ENCODE measurements around the gene TMEM178B. TPM values are rescaled to one million over a fixed set of nuclear protein-coding genes. Genes with fewer than 3 reads are reported as not detected.

The TMEM178B gene
- total RNA-seq, 2 experiments from 2014 or later = not detected

DNA sequence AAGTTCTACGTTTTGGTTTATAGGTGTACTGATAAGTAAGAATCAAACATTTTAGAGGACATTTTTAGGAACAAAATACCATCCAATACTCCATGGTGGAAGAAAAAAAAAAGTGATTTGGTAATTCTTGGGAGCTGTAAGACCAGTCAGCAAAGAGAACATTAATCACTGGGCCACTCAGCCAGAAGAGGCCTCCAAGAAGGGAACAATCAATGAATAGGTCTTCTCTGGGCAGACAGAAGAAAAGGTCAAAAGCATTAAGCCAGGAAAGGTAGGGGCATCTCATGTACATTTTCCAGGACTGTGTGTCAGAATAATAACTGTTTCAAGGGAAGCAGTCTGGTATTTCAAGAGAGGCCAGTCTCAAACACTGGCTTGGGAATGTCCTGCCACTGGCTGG, 286.9 kb downstream of the TMEM178B start:
- no peaks in the 10 kb centered on the region for H3K9me3 ChIP-seq (ENCODE audit: control insufficient read depth in 1 of 2, insufficient read depth in 1 of 2, low read length in 2 of 2)
- intact Hi-C loops (cut with DNase I, micrococcal nuclease) = no loop called here
- TF ChIP-seq, protein P1, sequence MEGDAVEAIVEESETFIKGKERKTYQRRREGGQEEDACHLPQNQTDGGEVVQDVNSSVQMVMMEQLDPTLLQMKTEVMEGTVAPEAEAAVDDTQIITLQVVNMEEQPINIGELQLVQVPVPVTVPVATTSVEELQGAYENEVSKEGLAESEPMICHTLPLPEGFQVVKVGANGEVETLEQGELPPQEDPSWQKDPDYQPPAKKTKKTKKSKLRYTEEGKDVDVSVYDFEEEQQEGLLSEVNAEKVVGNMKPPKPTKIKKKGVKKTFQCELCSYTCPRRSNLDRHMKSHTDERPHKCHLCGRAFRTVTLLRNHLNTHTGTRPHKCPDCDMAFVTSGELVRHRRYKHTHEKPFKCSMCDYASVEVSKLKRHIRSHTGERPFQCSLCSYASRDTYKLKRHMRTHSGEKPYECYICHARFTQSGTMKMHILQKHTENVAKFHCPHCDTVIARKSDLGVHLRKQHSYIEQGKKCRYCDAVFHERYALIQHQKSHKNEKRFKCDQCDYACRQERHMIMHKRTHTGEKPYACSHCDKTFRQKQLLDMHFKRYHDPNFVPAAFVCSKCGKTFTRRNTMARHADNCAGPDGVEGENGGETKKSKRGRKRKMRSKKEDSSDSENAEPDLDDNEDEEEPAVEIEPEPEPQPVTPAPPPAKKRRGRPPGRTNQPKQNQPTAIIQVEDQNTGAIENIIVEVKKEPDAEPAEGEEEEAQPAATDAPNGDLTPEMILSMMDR (IDR thresholded peaks at IDR 0.05) = no peak
- no peak overlapping the region for H3K4me3 ChIP-seq (ENCODE audit: low read length)
- Mint-ChIP-seq H3K4me1 (ENCODE audit: low read depth) (no peaks in the 10 kb centered on the region), H3K27me3 (peaks cover 18% of the 10 kb centered on the region), H3K27ac (no peak overlapping the region), H3K9me3 (no peaks in the 10 kb centered on the region), H3K36me3 (ENCODE audit: low read depth) (no peaks in the 10 kb centered on the region), H3K4me3 (no peak overlapping the region)
- no peaks in the 10 kb centered on the region for H3K27me3 ChIP-seq (ENCODE audit: control insufficient read depth in 1 of 2, insufficient read depth in 2 of 2, low read length in 2 of 2)
- no peak for DNase-seq
- no peaks in the 10 kb centered on the region for H3K36me3 ChIP-seq (ENCODE audit: insufficient read depth, low read length)
- no peak overlapping the region for H3K27ac ChIP-seq (ENCODE audit: low read depth in 1 of 2, low read length in 2 of 2)
- ATAC-seq (ENCODE audit: poor library complexity) = no peak
- ChIA-PET POLR2A (no interaction called here), CTCF (no interaction called here)
- H3K4me1 ChIP-seq (ENCODE audit: insufficient read depth, low read length) = no peaks in the 10 kb centered on the region

DNA sequence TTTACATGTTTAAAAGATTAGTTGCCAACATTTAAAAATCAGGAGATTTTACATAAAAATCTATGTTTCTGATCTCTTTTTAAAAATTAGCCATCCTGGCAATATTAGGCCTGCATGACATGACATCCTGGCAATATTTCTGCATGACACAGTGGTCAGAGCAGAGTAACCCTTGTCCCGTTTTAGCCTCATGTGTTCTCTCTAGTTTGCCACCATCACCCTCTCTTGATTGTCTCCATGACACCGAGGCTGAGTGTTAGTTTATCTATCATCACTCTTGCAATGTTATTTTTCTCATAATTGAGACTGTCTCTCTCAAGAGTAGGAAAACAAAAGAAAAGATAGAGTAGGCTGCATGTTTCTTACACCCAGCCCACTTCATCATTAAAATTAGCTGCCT, 287.6 kb downstream of the TMEM178B start:
- Histone ChIP-seq H3K27ac (ENCODE audit: low read depth in 1 of 2, low read length in 2 of 2) (no peak overlapping the region), H3K4me1 (ENCODE audit: insufficient read depth, low read length) (no peaks in the 10 kb centered on the region), H3K4me3 (ENCODE audit: low read length) (no peak overlapping the region), H3K9me3 (ENCODE audit: control insufficient read depth in 1 of 2, insufficient read depth in 1 of 2, low read length in 2 of 2) (no peaks in the 10 kb centered on the region), H3K36me3 (ENCODE audit: insufficient read depth, low read length) (no peaks in the 10 kb centered on the region), H3K27me3 (ENCODE audit: control insufficient read depth in 1 of 2, insufficient read depth in 2 of 2, low read length in 2 of 2) (no peaks in the 10 kb centered on the region)
- ChIA-PET POLR2A (no interaction called here), CTCF (no interaction called here)
- intact Hi-C loops (cut with DNase I, micrococcal nuclease) = no loop called here
- Mint-ChIP-seq H3K4me3 (no peak overlapping the region), H3K27ac (no peak overlapping the region), H3K27me3 (peaks cover 18% of the 10 kb centered on the region), H3K36me3 (ENCODE audit: low read depth) (no peaks in the 10 kb centered on the region), H3K4me1 (ENCODE audit: low read depth) (no peaks in the 10 kb centered on the region), H3K9me3 (no peaks in the 10 kb centered on the region)
- no peak for ATAC-seq (ENCODE audit: poor library complexity)
- no peak for DNase-seq
- TF ChIP-seq, protein P1 (IDR thresholded peaks at IDR 0.05) = no peak

DNA sequence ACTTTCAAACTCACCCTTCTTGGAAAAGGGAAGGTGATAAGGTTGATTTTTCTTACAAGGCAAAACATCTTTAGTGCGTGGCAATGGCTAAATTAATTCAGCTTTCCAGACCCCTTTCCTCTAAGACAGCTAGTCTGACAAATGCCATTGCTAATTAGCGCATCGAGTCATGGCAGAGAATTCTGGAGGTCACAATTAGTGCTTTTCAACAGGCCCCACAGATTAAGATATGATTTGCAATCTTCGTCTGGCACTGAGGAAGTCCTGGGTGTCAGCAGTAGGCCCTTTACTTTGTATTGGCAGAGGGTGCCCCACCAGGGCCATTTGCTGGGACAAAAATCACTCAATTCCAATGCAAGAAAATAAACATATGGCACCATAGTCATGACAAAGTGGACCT, 288.1 kb downstream of the TMEM178B start:
- ChIA-PET POLR2A (no interaction called here), CTCF (no interaction called here)
- no peaks in the 10 kb centered on the region for H3K9me3 Mint-ChIP-seq
- no peaks in the 10 kb centered on the region for H3K36me3 Mint-ChIP-seq (ENCODE audit: low read depth)
- no peak for ATAC-seq (ENCODE audit: poor library complexity)
- H3K4me1 Mint-ChIP-seq (ENCODE audit: low read depth) = no peaks in the 10 kb centered on the region
- Histone ChIP-seq H3K27me3 (ENCODE audit: control insufficient read depth in 1 of 2, insufficient read depth in 2 of 2, low read length in 2 of 2) (no peaks in the 10 kb centered on the region), H3K4me1 (ENCODE audit: insufficient read depth, low read length) (no peaks in the 10 kb centered on the region), H3K4me3 (ENCODE audit: low read length) (no peak overlapping the region), H3K27ac (ENCODE audit: low read depth in 1 of 2, low read length in 2 of 2) (no peak overlapping the region), H3K9me3 (ENCODE audit: control insufficient read depth in 1 of 2, insufficient read depth in 1 of 2, low read length in 2 of 2) (no peaks in the 10 kb centered on the region), H3K36me3 (ENCODE audit: insufficient read depth, low read length) (no peaks in the 10 kb centered on the region)
- TF ChIP-seq, protein P1 (IDR thresholded peaks at IDR 0.05) = no peak
- H3K4me3 Mint-ChIP-seq = no peak overlapping the region
- peaks cover 18% of the 10 kb centered on the region for H3K27me3 Mint-ChIP-seq
- no peak for DNase-seq
- H3K27ac Mint-ChIP-seq = no peak overlapping the region
- intact Hi-C loops (cut with DNase I, micrococcal nuclease) = no loop called here

Measured in CD4-positive, alpha-beta T cell (primary cell).